AG20443 (cell line): ENCODE data around the gene KHDRBS2.

Experiments used
- DNase-seq: peaks from one replicate; pipeline ENCODE4 v3.0.0; 2012; ENCODE audit warnings: low spot score, mixed read lengths

The KHDRBS2 gene

DNA sequence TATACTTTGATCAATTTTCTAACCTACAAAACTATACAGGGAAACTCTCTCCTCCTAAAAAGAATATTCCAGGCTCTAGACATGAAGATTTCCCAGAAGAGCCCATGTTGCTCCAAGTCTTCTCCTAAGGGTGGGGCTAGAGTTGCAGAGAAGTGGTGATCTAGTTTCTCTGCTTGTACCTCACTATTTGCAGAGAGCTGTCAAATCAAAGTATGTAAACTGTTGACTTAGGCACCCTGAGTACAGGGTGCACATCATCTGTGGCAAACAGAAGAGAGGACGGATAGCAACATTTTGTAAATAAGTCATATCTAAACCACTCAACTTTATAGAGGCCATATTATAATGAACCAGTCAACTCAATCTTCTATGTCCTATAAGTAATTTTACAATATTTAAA is 250.1 kb downstream of the KHDRBS2 start:
- DNase-seq = no peak

DNA sequence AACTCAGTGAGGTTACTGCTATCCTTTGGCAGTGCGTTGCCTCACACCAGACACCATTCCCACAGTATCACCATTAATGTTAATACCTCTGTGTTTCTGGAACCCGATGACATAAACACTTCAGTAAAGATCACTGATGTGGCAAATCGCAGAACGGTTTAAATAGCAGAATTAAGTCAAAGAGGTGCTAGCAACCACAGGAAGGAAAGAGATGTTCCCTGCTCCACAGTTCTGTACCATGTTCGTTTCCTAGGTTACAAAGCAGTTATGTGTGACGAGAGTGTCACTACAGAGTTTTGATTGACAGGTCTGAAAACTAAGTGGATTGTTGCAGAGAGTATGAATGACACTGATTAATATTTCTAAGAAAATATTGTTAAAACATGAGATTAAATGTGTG is 272.3 kb downstream of the KHDRBS2 start:
- DNase-seq = no peak

DNA sequence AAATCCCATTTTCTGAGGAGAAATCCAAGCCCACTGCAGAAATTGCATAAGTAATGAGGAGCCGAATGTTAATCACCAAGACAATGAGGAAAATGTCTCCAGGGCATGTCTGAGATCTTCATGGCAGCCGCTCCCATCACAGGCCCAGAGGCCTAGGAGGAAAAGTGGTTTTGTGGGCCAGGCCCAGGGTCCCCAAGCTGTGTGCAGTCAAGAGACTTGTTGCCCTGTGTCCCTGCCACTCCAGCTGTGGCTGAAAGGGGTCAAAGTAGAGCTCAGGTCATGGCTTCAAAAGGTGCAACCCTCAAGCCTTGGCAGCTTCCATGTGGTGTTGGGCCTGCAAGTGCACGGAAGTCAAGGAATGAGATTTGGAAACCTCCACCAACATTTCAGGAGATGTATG is 276.6 kb downstream of the KHDRBS2 start:
- no peak for DNase-seq

DNA sequence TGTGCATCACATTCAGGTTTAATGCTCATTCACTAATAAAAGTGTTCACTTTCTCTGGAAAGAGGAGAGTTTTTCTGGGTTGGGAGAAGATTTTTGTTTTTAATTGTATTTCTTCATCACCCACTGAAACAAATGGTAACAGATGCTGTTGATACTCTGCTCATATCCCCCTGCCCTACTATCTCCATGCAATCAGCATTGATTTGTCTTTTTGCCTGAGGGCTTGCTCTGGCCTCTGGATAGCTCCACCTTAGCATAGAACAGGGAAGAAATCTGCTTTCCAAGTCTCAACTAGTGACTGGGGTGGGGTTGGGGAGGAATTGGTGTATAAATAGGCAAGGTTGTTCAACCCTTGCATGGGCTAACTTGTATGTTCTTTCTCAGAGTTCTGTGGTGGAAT is 296.4 kb downstream of the KHDRBS2 start:
- DNase-seq = no peak

DNA sequence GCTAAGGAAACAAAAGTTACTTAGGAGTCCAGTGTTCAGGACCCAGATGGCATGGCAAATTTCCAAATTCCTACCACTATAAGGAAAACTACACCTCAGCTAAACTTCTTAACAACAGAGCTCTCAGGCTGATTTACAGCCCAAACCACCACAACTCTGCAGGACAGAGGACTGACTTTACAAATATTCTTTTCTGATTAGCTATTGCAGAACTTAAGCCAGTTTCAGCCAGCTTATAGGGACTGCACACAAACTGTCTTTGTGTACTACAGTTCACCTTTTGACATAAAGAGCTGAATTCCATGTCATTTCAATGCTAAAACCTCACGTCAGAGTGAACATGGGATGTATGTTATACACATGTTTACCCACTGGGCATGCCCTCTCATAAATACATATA is 305.4 kb downstream of the KHDRBS2 start:
- DNase-seq = no peak

DNA sequence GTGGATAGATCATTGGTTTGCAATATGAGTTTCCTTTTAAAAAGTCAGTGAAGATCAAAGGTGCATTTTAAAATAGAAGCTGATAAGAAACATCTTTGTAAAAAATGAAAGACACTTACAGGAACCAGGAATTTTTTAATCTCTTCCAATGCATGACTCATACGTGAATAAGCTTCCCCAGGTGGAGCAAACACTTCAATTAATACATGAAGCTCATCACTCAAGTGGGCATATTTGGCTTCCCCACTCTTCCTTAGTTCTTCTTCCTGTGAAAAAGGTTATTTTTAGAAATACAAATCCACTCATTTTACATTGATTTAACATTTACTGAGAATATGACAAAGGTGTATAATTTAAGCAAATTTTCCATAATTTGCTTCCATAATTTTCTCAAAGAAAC is 308.1 kb downstream of the KHDRBS2 start:
- no peak for DNase-seq

DNA sequence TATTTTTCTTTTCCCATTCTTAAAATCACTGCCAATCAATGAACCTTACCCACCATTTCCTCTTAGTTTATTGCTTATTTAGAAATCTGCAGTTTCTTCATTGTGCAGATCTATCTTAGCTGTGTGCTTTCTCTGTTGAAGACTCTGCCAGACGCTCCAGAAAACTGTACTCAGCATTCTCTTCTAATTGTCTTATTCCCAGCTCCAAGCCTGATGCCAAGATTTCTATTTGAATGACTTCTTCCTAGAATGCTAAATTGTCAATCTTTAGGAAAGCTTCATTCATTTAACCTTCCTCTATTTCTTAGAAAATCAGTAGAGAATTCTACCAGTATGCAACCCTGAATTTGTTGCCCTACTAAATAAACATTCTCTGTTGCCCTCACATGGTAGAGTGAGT is 308.9 kb downstream of the KHDRBS2 start:
- DNase-seq = no peak

DNA sequence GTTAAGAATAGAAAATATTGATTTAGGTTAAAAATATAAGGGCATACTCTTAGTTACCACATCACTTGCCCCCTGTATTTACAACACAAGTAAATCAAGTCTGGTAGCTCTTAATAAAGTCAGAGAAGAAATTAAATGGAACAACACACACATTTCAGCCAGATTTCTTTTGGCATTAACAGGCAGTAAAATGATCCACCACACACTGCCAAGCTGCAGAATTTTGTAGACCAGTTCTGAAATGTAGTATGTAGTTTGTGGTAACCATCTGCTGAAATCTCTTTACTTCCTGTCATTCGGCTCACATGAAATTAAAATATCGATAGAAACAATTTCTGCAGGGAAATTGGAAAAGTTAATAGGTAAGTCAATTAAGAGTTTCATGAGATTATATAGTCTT is 326.8 kb downstream of the KHDRBS2 start:
- no peak for DNase-seq

DNA sequence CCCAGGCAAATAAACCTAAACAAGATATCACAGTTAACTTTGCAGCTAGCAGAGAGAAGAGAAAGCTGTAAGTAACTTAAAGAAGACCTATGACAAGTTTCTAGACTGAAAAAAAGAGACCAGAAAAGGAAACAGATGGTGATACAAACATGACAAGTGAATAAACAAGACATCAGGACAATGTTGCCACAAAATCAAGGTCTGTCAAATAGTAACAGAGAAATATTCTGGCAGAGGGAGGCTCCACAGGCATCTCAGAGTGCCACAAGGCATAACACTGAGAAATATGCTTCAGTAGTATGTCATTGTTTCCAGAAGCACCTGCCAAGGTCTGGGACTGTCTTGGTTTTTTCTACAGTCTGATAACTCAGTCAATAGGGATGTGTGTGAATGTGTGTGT is 332.2 kb downstream of the KHDRBS2 start:
- no peak for DNase-seq

DNA sequence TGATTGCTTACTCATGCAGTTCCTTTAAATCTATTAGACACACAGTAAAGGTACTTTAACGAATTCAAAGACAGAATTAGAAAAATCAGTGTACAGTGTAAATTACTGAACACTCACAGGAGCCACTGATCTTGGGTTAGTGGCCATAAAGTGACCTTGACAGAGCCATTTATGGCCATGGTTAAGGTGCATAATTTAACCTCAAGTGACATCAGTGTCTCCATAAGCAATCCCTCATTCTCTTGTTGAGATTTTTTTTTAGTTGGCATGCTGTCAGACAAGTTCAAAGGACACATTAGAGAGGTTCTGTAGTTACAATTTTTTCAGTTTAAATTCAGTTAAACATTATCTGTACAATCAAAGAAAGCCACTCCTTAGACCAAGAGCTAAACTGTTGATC is 334.4 kb downstream of the KHDRBS2 start:
- no peak for DNase-seq

DNA sequence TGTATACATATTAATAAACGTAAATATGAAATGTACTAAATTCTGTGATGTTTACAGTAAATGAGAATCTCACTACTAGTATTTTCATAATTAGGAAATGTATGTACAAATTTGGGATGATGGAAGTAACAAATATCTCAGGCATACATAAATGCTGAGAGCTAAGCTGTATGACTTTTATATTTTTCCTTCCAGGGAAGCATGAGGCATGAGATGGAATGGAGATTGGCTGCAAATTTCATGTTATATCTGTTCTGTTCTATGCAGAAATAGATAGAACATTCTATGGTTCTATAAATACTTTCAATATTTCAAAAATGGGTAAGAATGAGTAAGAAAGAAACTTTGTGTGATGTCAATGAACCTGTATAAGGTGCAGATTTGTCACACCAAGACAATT is 335.2 kb downstream of the KHDRBS2 start:
- no peak for DNase-seq

DNA sequence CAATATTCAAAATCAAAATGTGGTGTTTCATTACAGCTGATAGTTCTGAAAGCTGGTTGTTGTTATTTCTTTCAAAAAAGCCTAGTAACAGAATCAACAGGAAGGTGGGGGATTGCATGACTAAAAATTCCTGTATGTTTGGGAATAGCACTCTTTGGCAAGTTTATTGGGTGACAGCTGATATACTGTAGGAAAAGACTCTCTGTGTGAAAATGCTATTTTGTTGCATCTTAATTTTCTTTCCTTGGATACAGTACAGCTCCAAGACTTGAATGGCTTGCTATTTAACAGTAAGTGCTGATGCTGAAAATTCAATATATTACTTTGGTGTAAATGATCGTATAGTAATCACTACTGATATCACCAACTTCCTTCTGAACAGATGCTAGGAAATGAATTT is 336.1 kb downstream of the KHDRBS2 start:
- no peak for DNase-seq

DNA sequence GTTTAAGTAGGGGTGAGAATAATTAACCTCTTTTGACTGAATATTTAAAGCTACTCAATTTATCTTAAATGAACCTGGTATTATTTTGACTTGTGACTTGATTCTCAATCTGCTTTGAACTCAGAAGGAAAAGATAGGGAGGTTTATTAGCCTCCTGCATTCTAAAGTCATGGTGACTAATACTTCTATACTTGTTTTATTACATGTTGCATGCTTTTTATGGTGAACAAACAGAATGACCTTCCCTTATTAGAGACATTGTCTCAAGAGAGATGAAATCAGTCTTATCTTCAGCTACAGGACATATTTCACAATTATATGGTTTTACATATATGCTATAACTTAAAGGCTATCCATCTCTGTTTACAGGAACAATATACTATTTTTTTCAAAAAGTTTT is 336.9 kb downstream of the KHDRBS2 start:
- no peak for DNase-seq

DNA sequence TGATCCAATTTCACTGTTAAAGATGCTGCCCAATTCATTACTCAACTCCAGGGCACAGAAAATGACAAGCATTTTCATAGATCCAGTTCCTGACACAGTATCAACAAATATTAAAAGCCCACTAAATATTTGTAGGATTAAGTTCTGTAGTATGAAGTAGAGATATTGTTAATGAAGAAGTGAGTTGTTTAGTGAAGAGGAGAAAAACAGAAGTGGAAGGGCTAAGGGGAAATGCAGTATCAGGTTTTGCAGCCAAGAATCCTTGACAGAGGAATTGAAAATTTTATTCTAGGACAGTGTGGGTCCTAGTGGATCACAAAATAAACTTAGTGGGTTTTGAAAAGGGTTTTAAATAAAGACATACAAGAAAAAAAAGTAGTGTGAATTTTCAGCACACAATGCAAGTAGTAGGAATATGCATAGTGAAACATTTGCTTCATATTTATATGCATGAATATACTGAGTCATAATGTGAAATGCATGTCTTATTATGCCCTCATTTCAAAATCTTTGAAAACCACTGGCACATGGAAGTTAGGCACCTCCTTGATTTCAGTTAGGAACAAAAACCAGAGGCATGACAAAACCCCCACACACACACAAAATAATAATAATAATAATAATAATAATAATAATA is 338.6 kb downstream of the KHDRBS2 start:
- no peak for DNase-seq

DNA sequence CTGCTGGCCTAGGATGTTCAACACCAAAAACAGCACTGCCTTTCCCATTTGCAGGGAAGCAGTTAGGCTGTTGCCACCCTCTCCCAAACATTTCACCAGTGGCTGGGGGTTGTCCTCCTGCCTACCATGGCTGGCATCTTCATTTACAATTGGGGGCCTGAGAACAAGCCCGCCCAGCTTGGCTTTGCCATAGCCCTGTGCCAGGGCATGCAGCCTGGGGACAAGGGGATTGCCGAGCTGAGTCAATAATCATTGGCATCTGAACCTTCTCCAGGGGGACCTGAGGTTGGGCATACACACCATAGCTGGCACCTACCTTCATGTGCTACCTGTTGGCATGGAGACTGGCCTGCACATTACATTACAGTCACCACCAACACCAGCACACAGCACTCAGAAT is 345.1 kb downstream of the KHDRBS2 start:
- no peak for DNase-seq

DNA sequence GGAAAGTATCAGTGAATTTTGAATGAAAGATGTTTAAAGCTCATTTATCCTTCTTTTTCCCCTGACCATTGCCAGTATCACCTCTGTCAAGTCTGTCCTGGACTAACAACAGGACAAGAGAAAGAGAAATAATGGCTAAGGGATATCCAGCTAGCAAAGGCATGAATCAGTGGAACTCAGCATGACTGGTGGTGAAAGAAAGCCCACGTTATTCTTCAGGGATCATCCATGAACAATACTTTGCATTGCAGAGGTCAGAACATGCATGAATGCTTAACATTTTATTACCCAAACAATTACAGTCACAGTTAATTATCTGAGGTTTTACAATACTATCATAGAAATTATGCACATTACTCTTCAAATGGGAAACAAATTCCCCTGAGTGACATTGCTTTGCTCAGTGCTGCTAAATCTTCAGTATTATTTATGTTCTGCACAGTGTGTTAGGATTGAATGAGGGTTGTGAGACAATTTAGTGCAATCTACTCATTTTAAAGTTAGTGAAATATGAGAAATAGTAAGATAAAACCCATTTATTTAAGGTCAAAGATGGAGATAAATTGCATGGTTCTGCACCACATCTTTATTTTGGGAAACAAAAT is 350.7 kb downstream of the KHDRBS2 start:
- no peak for DNase-seq

DNA sequence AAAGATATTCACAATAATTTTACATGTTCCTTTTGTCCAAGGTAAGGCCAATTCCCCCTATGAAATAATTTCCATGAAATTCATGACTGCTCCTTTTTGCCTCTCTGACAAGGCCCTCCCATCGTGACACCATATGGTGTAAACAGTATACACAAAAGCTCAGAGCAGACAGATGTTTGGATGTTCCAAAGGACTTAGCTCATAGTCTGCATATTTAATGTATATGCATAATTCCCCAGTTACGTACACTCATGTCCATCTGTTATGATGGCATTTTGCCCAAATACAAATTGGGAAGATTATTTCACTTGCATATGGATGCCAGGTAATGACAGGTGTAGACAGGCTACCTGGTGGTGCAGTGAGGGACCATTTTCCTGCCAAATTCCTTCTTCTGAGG is 376.5 kb downstream of the KHDRBS2 start:
- DNase-seq = no peak

DNA sequence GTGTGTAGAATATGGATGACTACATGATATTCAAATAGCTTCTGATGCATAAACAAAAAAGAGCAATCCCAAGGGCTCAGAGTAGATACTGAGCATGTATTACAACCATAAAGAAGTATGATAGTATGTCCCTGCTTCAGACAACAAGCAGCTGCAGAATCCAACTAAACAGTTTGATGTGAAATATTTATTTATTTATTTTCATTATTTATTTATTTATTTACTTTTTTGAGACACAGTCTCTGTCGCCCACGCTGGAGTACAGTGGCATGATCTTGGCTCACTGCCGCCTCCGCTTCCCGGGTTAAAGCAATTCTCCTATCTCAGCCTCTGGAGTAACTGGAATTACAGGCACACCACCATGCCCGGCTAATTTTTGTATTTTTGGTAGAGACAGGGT is 384.3 kb downstream of the KHDRBS2 start:
- no peak for DNase-seq

DNA sequence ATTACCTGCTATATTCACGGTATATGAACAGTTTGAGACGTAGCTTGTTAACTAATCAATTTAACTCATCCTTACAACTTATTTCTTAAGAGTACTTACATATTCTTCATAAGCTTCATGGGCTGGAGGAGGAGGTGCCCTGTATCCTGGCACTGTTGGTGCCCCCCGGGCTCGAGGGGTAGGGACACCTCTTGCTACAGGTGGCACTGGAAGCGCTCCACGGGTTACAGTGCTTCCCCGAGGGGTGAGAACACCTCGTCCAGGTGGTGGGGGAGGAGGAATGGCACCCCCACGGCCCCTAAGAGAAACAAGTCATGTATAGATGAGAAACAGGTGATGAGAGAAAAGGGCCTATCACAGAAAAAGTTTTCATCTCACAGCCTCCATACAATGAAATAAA is 391.5 kb downstream of the KHDRBS2 start:
- no peak for DNase-seq

DNA sequence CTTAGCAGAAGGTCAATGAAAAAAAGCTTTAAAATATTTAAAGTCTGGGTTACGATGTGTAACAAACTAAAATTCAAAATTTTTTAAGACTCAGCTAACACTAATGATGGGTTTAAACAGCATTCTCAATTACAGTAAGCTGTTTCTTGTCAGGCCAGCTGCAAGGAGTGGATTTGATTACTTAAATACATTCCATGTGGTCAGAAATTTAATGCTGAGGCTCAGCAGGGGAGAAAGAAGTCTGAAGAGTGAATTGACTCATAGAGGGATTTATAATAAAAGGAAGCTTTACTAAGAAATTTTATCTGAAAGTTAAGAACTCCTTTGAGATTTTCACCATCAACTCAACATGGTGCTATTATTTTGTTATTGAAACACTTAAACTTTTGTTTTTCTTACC is 398.6 kb downstream of the KHDRBS2 start:
- no peak for DNase-seq

DNA sequence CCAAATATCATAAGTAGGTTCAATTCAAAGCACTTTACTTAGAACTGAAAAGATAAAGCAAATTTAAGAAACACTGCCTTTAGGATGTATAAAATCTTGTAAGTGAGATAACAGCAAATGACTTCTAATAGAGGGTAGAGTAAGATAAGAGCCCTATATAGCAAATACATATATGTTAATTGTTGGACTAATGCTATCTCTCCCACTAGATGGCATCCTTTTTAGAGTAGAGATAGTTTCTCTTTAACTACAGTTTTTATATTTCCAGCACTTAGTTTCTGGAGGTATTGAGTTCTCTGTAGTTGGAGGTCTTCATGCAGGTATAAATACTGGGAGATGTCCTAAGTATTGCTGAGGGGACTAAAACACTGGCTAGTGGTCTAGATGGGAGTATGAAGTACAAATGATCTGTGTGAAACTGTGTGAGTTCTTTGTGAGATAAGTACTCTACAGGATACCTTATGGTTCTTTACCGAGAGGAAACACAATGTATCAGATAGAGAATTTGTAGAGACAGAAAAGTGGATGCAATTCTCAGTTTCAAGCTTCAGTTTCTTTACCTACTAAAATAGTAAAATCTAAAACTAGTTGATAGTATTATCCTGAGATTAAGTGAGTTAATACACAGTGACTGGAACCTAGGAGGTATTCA is 399.3 kb downstream of the KHDRBS2 start:
- no peak for DNase-seq

DNA sequence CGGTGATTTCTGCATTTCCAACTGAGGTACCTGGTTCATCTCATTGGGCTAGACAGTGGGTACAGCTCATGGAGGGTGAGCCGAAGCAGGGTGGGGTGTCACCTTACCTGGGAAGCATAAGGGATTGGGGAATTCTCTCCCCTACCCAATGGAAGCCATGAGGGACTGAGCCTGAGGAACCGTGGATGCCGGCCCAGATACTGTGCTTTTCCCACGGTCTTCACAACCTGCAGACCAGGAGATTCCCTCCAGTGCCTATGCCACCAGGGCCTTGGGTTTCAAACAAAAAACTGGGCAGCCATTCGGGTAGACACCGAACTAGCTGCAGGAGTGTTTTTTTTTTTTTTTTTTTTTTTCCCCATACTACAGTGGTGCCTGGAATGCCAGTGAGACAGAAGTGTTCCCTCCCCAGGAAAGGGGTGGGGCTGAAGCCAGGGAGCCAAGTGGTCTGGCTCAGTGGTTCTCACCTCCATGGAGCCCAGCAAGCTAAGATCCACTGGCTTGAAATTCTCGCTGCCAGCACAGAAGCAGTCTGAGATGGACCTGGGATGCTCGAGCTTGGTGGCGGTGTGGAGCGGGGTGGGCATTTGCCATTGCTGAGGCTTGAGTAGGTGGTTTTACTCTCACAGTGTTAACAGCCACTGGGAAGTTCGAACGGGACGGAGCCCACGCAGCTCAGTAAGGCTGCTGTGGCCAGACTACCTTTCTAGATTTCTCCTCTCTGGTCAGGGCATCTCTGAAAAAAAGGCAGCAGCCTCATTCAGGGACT is 416.2 kb downstream of the KHDRBS2 start:
- no peak for DNase-seq

DNA sequence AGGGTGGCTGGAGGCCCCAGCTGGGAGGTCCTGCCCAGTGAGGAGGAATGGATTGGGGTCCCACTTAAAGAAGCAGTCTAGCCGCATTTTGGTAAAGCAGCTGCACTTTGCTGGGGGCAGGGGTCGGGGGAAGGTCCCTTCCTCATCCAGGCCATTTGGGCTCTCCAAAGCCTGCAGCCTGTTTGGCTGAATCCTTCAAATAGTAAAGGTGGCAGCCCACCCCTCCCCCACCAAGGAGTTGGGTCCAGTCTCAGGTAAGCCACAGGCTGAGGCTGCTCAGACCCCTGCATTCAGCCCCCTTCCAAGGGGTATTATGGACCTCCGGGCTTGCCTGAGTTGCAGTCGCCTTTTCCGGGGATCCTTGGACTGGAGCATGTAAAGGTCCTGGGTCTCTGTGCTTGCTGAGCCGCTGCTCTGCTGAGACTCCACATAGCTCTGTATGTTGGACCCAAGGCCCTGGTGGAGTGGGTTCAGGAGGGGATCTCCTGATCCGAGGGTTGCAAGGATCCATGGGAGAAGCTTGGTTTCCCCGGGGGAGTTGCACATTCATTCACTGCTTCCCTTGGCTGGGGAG is 417.4 kb downstream of the KHDRBS2 start:
- DNase-seq = no peak
